A673 (cell line): Measurements from ENCODE around the gene XRCC4.

ENCODE experiments used
- EZH2 ChIP-seq: fragments of 200-600 bp; sonication (generic); IDR thresholded peaks from 2 replicates; pipeline ENCODE4 v1.6.1; 2017; ENCODE audit warnings: borderline replicate concordance, low read depth, mild to moderate bottlenecking, mixed read lengths, antibody characterized with exemption, low read length; ENCODE audit not compliant: poor library complexity, severe bottlenecking
- TF ChIP-seq, protein P1 (sequence below): fragments of 300-800, 200-600 bp; sonication (generic); conservative IDR thresholded peaks from 2 replicates; pipeline ENCODE4 v1.5.1; 2017; ENCODE audit warnings: low read depth, mild to moderate bottlenecking, antibody characterized with exemption, low read length, moderate library complexity, mixed read lengths

DNA sequence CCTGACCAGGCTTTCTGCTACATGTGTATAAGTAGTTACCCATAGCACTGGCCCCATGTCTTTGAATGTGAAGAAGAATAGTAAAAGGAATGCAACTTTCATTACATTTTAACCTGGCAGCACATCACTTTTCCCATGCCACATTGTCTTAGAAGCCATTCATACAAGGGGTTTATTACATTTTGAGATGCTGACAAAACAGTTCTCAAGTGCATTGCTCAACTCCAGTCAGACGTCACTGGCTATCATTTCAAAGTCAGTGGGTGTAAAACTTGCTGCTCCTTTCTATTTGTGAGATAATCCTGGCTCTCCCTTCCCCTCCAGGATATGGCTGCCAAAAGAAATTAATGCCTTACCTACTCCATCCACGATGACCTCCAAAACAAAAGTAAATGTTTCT, 297.2 kb downstream of the XRCC4 start:
- TF ChIP-seq, protein P1, sequence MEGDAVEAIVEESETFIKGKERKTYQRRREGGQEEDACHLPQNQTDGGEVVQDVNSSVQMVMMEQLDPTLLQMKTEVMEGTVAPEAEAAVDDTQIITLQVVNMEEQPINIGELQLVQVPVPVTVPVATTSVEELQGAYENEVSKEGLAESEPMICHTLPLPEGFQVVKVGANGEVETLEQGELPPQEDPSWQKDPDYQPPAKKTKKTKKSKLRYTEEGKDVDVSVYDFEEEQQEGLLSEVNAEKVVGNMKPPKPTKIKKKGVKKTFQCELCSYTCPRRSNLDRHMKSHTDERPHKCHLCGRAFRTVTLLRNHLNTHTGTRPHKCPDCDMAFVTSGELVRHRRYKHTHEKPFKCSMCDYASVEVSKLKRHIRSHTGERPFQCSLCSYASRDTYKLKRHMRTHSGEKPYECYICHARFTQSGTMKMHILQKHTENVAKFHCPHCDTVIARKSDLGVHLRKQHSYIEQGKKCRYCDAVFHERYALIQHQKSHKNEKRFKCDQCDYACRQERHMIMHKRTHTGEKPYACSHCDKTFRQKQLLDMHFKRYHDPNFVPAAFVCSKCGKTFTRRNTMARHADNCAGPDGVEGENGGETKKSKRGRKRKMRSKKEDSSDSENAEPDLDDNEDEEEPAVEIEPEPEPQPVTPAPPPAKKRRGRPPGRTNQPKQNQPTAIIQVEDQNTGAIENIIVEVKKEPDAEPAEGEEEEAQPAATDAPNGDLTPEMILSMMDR, result no peak
- TF ChIP-seq EZH2, result no peak
